ENCODE data around the gene MSH5. TPM values are rescaled to one million over a fixed set of nuclear protein-coding genes. Genes with fewer than 3 reads are reported as not detected.

Gene MSH5
- total RNA-seq, 1 experiment from 2014 or later, result 22.4 TPM

DNA sequence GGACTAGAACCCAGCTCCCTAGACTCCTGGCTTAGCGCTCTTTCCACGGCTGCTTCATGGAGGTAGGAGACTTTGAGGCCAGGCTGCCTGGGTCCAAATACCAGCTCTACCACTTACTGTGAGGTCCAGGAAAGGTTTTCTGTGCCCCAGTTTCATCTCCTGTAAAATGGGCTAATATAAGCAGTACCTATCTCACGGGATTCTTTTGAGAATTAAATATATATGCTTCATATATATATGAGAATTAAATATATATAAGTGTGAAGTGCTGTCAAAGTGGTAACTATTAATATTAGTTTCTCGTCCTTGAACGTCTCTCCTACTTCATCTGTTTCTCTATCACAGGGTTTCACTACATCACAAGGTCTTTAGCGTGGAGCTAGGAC, 48.7 kb upstream of the MSH5 start:
- peaks cover 14 to 61% (median 45%) of the 10 kb centered on the region in 3 experiments; a peak in 6 of 7 replicates for H3K36me3 Mint-ChIP-seq (ENCODE audit: insufficient read depth in 1 of 3, low read depth in 3 of 3)
- Histone ChIP-seq H3K79me2 (ENCODE audit: insufficient read depth, low read length) (no peaks in the 10 kb centered on the region), H3K27me3 (ENCODE audit: insufficient read depth, low read length) (no peaks in the 10 kb centered on the region), H4K5ac (ENCODE audit: insufficient read length, low read depth, low read length) (no peak overlapping the region), H3K9me3 (ENCODE audit: control insufficient read depth, low read depth, low read length) (no peaks in the 10 kb centered on the region), H4K8ac (replicated peaks; ENCODE audit: insufficient read length, low read depth, low read length) (no peak overlapping the region), H3K18ac (ENCODE audit: insufficient read length, low read depth, low read length) (no peak overlapping the region), H3K4me1 (ENCODE audit: insufficient read depth, low read length) (no peaks in the 10 kb centered on the region), H2BK12ac (ENCODE audit: insufficient read length, low read depth, low read length) (no peak overlapping the region), H3K4ac (ENCODE audit: low read depth, low read length) (no peak overlapping the region), H3K9ac (ENCODE audit: extremely low read depth, insufficient read length, low read length) (no peak overlapping the region), H2AFZ (ENCODE audit: low read length) (no peak overlapping the region), H4K20me1 (ENCODE audit: control insufficient read depth, insufficient read depth, insufficient read length) (no peaks in the 10 kb centered on the region), H2AK5ac (ENCODE audit: insufficient read length, low read length) (no peak overlapping the region), H2BK20ac (ENCODE audit: low read depth, low read length, poor library complexity, severe bottlenecking) (no peak overlapping the region), H3K14ac (ENCODE audit: insufficient read depth, low read length) (no peak overlapping the region), H3K23me2 (ENCODE audit: insufficient read length, low read depth, low read length, poor library complexity, severe bottlenecking) (no peaks in the 10 kb centered on the region), H4K91ac (ENCODE audit: insufficient read length, low read depth, low read length) (no peak overlapping the region), H3K79me1 (ENCODE audit: insufficient read depth, low read depth, low read length, poor library complexity, severe bottlenecking) (no peaks in the 10 kb centered on the region), H2BK5ac (ENCODE audit: insufficient read length, low read length) (no peak overlapping the region), H3K56ac (ENCODE audit: insufficient read length, low read depth, low read length) (no peak overlapping the region), H3K27ac (ENCODE audit: insufficient read length, low read depth, low read length) (no peak overlapping the region), H2BK15ac (ENCODE audit: low read depth, low read length) (no peak overlapping the region), H3T11ph (ENCODE audit: low read length) (no peak overlapping the region), H3K4me2 (ENCODE audit: insufficient read depth, insufficient read length, low read length) (no peak overlapping the region), H2BK120ac (ENCODE audit: low read depth, low read length, poor library complexity, severe bottlenecking) (no peak overlapping the region), H3K23ac (ENCODE audit: insufficient read length, low read depth, low read length) (no peak overlapping the region)
- no peaks in the 10 kb centered on the region for H3K27me3 Mint-ChIP-seq (ENCODE audit: low read depth)
- no CpG with 5 or more reads among the region's 6 CpGs for WGBS (ENCODE audit: extremely low coverage, insufficient read length, low lambda C conversion rate)
- no peaks in the 10 kb centered on the region; a peak in 1 of 5 replicates for H3K9me3 Mint-ChIP-seq
- H3K4me3 Mint-ChIP-seq, result no peak overlapping the region
- peaks cover 5 to 10% of the 10 kb centered on the region in 2 experiments; a peak in 3 of 4 replicates for H3K4me1 Mint-ChIP-seq
- DNase-seq, result no peak
- no peak overlapping the region for H3K27ac Mint-ChIP-seq
- TF ChIP-seq, protein P1, sequence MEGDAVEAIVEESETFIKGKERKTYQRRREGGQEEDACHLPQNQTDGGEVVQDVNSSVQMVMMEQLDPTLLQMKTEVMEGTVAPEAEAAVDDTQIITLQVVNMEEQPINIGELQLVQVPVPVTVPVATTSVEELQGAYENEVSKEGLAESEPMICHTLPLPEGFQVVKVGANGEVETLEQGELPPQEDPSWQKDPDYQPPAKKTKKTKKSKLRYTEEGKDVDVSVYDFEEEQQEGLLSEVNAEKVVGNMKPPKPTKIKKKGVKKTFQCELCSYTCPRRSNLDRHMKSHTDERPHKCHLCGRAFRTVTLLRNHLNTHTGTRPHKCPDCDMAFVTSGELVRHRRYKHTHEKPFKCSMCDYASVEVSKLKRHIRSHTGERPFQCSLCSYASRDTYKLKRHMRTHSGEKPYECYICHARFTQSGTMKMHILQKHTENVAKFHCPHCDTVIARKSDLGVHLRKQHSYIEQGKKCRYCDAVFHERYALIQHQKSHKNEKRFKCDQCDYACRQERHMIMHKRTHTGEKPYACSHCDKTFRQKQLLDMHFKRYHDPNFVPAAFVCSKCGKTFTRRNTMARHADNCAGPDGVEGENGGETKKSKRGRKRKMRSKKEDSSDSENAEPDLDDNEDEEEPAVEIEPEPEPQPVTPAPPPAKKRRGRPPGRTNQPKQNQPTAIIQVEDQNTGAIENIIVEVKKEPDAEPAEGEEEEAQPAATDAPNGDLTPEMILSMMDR (conservative IDR thresholded peaks at IDR 0.05), result no peak
